GM19452 (cell line): ENCODE results near the gene NCAN.
"Not testable (repeated sequence)": the region's sequence is repeated elsewhere in the genome, so short reads cannot be mapped to it uniquely, and the experiment has no call there.

Experiments used
- ATAC-seq: cut with Tn5 transposase; IDR thresholded peaks from one replicate; pipeline ENCODE4 v1.9.1; 2021; ENCODE audit not compliant: unreplicated experiment

The NCAN gene

DNA sequence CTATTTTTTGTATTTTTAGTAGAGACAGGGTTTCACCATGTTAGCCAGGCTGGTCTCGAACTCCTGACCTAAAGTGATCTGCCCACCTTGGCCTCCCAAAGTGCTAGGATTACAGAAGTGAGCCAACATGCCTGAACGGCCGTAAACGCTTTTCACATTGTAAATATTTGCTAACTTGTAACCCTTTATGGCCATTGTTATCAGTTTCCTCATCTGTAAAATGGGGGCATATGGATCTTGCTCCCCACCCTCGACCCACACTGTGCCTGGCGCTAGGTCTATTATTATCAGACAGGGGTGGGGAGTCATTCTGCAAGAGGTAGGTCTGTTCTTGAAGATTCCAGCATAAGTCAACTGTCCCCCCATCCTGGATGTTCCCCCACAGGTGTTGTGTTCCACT lies 11.9 kb downstream of the NCAN start:
- ATAC-seq: no peak

DNA sequence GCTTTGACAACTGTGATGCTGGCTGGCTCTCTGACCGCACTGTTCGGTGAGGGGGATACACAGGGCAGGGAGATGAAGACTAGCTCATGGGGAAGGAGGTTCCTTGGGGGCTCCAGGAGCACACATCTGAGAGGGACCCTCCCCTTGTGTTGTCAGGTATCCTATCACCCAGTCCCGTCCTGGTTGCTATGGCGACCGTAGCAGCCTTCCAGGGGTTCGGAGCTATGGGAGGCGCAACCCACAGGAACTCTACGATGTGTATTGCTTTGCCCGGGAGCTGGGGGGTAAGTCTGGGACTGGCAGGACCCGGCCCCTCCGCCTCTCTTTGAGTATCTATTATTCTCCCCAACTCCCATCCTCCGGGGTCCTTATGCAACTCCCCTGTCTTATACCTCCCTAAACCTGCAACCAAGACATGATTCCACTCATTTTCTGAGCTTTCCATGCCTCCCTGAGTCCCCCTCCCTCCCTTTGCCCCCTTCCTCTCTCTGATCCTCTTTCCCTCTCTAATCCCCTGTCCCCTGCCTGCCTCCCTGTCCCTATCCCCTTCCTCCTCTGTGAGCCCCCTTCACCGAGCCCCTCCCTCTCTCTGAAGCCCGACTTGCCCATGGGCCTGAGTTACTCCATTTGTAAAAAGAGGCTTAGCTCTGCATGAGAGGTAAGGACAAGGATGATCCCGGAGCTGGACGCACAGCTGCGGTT lies 12.5 kb downstream of the NCAN start:
- ATAC-seq: no peak

DNA sequence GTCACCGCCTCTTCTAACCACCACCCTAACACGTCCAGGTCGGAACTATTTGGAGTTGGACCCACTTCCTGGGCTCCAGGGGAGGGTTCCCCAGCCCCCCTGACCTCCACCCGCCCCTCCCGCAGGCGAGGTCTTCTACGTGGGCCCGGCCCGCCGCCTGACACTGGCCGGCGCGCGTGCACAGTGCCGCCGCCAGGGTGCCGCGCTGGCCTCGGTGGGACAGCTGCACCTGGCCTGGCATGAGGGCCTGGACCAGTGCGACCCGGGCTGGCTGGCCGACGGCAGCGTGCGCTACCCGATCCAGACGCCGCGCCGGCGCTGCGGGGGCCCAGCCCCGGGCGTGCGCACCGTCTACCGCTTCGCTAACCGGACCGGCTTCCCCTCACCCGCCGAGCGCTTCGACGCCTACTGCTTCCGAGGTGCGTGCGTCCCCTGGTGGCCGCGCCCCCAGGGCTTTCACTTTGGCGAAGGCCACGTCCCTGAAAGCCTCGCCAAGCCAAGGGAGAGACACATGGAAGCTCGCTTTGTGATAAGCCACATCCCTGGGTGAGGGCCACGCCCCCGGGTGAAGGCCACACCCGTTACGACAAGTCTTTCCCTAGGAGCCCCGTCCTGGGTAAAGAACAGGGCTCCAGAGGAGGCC lies 13.2 kb downstream of the NCAN start:
- ATAC-seq: no peak

DNA sequence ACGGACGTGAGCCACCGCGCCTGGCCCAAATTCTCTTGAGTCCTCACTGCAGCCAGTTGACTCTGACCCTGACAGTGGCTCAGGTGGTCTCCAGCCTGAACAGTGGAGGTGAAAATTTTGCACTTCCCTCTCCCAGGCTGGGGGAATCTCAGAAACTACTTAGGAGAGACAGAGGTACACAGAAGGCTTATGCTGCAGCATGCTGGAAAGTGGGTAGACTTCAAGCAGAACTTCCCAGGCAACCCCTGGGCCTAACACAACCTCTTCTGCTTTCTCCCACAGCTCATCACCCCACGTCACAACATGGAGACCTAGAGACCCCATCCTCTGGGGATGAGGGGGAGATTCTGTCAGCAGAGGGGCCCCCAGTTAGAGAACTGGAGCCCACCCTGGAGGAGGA lies 14.4 kb downstream of the NCAN start:
- no peak for ATAC-seq

DNA sequence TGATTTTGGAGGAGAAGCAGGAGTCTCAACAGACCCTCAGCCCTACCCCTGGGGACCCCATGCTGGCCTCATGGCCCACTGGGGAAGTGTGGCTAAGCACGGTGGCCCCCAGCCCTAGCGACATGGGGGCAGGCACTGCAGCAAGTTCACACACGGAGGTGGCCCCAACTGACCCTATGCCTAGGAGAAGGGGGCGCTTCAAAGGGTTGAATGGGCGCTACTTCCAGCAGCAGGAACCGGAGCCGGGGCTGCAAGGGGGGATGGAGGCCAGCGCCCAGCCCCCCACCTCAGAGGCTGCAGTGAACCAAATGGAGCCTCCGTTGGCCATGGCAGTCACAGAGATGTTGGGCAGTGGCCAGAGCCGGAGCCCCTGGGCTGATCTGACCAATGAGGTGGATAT lies 14.9 kb downstream of the NCAN start:
- no peak for ATAC-seq

DNA sequence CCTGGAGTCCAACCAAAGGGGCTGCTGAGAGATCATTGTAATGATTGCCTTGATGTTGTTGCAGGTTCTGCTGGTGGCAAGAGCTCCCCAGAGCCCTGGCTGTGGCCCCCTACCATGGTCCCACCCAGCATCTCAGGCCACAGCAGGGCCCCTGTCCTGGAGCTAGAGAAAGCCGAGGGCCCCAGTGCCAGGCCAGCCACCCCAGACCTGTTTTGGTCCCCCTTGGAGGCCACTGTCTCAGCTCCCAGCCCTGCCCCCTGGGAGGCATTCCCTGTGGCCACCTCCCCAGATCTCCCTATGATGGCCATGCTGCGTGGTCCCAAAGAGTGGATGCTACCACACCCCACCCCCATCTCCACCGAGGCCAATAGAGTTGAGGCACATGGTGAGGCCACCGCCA lies 15.5 kb downstream of the NCAN start:
- ATAC-seq: no peak

DNA sequence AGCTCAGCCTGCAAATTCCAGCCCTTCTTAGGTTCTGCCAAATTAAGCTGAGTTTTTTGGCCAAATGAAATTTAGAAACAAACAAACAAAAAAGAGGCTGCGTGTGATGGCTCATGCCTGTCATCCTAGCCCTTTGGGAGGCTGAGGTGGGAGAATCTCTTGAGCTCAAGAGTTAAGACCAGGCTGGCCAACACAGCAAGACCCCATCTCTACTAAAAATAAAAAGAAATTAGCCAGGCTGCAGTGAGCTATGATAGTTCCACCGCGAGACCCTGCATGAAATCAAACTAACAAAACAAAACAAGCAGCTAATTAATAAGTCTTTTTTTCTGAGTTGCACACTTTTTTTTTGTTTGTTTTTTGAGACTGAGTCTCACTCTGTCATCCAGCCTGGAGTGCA lies 17.9 kb downstream of the NCAN start:
- ATAC-seq: no peak

DNA sequence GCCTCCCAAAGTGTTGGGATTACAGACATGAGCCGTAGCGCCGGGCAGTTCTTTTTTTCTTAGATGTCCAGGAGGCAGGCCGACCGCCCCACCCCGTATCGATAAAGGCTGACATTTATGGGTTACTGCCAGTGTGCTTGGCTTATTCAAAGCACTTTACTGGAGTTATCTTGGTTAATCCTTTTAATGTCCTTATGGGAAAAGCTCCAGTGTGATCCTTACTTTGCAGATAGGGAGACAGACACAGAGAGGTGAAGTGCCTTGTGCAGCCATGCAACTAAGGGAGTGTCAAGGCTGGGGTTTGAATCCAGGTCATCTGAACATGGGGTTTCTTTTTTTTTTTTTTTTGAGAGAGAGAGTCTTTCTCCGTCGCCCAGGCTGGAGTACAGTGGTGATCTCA lies 19.2 kb downstream of the NCAN start:
- no peak for ATAC-seq

DNA sequence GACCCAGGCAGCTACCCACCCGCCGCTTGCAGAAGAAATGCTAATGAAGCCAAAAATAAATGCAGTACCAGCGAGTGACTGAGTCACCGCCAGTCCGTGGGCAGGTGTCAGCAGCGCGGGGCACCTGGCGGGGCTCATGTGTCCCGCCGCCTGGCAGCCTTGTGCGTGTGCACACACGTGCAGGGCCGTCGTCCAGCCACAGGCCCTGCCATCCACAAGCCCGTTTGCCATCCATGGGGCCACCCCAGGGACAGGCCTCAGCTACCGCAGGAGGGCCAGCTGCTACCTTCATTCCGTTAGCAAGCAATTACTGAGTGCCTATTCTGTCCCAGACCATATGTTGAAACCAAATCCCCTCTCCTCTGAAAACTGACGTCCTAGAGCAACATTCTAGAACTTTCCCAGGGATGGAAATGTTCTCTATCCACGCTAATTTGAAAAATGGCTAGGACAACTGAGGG lies 20.5 kb downstream of the NCAN start:
- no peak for ATAC-seq

DNA sequence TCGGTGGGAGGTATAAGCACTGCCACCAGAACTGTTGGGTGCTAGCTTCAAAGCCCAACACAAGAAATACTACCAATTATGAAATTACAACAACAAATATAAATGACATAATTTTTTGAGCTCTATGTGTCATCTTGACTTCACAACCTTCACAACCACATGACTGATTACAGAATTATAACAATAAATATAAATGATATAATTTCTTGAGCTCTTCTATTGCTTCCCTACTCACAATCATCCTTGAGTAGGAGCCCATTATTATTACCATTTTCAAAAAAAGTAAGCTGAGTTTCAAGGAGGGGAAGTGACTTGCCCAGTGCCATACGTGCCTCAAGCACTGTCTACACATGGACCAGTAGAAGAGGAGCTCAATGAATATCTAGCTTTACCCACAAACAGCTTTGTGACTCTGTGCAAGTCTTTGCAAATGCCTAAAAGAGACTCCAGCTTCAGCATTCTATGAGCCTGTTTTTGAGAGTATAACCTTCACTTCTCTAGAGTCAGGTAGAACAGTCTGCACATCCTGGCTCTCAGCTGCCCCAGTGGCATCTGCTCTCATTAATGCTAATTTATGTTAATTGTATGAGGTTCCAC lies 22.6 kb downstream of the NCAN start:
- ATAC-seq: no peak

DNA sequence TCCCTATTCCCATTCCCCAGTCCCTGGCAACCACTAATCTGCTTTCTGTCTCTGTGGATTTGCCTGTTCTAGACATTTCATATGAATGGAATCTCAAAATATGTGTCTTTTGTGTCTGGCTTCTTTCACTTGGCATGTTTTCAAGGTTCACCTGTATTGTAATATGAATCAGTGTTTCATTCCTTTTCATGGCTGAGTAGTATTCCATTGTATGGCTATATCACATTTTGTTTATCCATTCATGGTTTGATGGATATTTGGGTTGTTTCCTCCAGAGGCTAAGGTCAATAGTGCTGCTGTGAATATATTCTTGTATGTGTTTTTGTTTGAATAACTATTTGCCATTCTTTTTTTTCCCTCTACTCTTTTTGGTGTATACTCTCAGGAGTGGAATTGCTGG lies 24.4 kb downstream of the NCAN start:
- no peak for ATAC-seq

DNA sequence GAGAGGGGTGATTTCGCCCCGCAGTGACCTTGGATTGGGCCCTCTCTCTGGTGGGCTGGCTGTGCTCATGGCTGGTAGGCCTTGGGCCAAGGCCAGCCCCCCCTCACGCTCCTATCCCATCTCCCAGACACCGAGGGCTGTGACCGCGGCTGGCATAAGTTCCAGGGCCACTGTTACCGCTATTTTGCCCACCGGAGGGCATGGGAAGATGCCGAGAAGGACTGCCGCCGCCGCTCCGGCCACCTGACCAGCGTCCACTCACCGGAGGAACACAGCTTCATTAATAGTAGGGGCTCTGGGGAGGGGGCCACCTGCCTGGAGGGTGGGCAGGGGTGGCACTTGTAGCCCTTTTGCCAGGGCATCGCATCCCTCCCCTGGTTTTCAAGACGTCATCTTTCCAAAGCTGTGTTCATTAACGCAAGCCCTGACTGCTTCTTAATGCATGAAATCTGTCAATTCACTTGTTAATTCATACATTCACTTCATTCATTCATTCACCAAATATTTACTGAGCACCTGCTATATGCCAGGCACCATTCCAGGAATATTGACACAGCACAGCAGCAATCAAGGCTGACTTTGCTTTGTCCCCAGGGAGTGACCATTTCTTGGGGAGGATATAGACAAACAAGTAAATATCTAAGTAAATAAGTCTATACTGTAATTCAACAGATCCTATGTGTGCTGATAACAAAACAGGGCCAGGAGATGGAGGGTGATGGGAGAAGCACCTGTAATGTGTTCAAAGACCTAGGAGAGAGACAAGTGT lies 26.6 kb downstream of the NCAN start:
- ATAC-seq: no peak

DNA sequence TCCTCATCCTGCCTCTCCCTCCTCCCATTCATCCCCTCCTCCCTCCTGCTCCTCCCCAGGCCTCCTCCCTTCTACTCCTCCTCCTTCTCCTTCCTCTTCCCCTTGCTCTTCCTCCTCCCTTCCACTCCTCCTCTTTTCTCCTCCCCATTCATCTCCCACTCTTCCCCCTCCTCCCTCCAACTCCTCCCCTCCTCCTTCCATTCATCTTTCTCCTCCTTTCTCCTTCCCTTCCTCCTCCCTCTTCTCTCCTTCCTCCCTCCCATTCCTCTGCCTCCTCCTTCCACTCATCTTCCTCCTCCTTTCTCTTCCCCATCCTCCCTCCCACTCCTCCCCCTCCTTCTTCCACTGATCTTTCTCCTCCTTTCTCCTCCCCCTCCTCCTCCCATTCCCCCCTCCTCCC lies 27.9 kb downstream of the NCAN start:
- no peak for ATAC-seq

DNA sequence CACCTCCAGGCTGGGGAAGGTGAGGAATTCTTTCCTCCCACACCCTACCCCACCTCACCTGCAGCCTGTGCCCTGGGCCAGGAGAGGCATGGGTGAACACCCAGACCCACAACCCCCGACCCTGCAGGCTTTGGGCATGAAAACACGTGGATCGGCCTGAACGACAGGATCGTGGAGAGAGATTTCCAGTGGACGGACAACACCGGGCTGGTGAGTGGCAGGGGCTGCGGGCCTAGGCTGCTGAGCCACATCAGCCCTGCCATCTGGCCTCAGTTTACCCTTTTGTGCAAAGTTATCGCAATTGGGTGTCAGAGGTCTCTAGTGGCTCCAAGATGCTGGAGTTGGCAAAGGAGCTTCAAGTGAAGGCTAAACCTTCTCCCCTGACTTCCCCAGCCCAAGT lies 28.7 kb downstream of the NCAN start:
- no peak for ATAC-seq

DNA sequence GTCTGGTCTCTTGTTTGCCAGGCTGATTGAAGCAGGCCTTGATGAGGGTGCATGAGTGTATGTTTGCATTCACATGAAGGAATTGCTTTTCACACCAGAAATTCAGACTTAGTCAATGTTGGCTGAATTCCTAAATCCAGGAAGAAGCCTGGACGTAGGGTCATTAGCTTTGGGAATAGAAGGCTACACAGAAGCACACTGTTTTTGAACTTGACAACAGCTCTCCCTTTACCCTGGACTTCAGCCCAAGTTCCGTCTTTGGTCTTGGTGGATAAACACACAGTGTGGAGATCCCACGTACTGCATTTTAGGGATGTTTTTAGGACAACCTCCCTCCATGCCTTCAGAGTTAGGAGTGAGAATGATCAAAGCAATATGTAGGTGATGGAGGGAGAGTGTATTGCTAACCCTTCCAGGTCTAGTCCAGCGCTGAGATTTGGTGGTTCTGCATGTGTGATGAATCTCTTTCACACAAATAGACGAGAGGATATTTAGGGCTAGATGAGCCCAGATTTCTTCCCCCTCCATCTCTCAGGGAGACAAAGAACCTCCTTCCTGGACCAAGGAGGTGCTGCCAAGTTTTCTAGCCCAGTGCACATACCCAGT lies 38.5 kb downstream of the NCAN start:
- no peak for ATAC-seq

DNA sequence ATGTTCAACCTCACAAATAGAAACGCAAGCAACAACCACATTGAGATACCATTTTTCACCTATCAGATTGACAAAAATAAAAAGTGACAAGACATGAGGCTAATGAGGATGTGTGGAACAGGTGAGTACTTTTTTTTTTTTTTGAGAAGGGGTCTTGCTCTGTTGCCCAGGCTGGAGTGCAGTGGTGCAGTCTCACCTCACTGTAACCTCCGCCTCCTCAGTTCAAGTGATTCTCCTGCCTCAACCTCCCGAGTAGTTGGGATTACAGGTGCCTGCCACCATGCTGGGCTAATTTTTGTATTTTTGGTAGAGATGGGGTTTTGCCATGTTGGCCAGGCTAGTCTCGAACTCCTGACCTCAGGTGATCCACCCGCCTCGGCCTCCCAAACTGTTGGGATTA lies 41.7 kb downstream of the NCAN start:
- not testable (repeated sequence) for ATAC-seq

DNA sequence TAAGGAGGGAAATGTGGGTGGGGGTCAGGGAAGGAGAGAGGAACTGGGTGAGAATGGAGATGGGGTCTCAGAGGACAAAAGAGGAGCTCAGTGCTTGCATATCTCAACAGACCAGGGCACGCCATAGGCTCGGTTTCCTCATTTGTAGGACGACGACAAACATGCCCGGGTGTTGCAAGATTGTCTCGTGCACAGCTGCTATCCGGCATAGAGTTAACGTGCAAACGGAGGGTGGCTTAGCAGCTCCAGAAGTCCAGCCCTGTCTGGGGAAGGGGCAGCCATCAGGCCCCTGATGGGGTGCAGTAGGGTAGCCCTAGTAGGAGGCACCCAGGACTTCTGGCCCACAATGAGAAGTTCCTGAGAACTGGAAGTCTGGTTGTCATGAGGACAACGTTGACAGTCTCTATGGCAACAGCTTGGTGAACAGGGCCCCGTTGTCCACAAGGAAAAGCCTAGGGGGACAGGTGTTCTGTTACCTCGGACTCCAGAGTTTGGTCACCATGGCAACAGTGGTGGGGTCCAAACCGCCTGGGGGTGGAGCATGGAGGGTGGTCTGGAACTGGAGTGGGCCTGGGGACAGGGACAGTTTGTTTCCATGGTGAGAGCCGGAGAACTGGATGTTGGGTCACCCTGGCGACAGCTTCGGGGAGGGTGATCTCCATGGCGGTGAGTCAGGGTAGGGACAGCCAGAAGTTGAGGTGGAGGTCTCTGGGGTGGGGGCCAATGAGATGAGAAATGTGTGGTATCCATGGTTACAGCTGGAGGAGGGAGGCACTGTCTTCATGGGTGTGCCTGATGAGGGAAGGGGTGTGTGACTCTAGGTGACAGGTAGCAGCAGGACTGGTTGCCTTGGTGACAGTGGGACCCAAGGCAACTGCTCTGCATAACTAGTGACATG lies 44.6 kb downstream of the NCAN start:
- ATAC-seq: no peak

DNA sequence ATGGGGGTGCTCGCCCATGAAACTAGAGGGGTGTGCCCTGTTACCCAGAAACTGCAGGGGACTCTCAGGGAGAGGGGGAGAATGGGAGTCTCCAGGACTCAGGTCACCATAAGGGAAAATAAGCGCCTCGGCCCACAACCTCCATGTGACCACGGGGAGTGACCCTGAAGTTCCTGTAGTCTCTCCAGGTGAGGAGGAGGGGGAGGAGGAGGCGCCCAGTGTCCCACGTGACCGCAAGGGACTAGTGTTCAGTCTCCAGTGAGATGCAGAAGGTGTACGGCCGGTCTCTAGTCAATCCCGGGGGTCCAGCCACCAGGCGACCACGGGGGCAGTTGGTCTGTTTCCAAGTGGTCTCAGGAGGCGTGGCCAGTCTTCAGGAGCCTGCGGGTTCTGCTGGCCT lies 45.4 kb downstream of the NCAN start:
- ATAC-seq: no peak

DNA sequence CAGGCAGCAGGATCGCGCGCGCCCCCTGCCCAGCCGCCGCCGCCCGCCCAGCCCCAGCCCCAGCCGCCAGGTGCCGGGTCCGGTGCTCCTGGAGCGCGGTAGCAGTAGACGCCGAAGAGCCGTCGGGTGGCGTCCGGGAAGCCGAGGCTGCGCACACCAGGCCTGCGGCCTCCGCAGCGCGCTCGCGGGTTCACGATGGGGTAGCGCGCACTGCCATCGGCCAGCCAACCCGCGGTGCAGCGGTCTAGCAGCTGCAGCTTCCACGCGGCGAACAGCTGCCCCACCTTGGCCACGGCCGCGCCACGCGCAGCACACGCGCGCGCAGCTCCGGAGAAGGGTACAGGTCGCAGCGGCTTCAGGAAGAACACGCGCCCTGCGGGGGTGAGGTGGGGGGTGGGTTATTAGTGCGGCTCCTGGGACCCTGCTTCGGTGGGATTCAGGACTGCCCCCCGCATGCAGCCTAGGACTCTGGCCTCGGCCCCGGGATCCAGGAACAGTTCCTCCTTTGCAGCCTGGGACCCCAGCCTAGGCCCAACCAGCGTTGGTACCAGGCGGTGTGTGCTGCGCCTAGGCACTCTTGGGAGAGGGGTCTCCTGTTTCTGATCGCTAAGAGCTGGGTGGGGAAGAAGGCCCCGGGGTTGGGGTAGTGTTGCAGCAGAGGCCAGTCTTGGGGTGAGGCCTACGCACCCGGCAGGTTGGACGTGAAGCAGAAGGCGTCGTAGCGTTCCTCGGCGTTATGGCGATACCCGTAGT lies 46.3 kb downstream of the NCAN start:
- no peak for ATAC-seq
